HEK293 (cell line): ENCODE measurements around the gene BIRC6.

Source experiments
- CTCF ChIA-PET: fragments of 350-600 bp; formaldehyde crosslinking; extraction: SDS; loops from one replicate; lab custom pipeline; 2021; ENCODE audit warnings: antibody characterized with exemption; lab: Yijun Ruan, JAX
- POLR2A ChIA-PET: fragments of 300-600 bp; formaldehyde crosslinking; extraction: SDS; loops from one replicate; lab custom pipeline; 2020; ENCODE audit warnings: antibody characterized with exemption, inconsistent platforms; lab: Yijun Ruan, JAX
- H3K27ac ChIP-seq: fragments of 200-500 bp; sonication (Bioruptor generic); 2 replicates; pipeline ENCODE4 v1.5.1; 2014; ENCODE audit warnings: low read depth, low read length, control low read depth, inconsistent platforms; ENCODE audit errors: extremely low read depth
- H3K36me3 ChIP-seq, 2 experiments: fragments of 200-500 bp in 1 of 2; sonication (Bioruptor generic) in 1 of 2; 1 replicate in 1 of 2; 2 replicates in 1 of 2; pipeline ENCODE4 v1.5.1; 2014 to 2017; ENCODE audit warnings: inconsistent platforms in 2 of 2, low read length in 2 of 2; ENCODE audit not compliant: control insufficient read depth in 2 of 2, insufficient read depth in 1 of 2
- H3K4me1 ChIP-seq: fragments of 200-500 bp; sonication (Bioruptor generic); 2 replicates; pipeline ENCODE4 v1.5.1; 2014; ENCODE audit warnings: mild to moderate bottlenecking, low read length, inconsistent platforms; ENCODE audit not compliant: control insufficient read depth, insufficient read depth
- H3K4me3 ChIP-seq: 2 replicates; pipeline ENCODE4 v1.5.1; 2011; ENCODE audit warnings: low read depth, mild to moderate bottlenecking, control low read depth, low read length, moderate library complexity
- H3K9me3 ChIP-seq: fragments of 200-500 bp; sonication (Bioruptor generic); 2 replicates; pipeline ENCODE4 v1.5.1; 2014; ENCODE audit warnings: low read depth, low read length, inconsistent platforms; ENCODE audit not compliant: control insufficient read depth, insufficient read depth
- ATF2 ChIP-seq: fragments of 450-650 bp; formaldehyde crosslinking; IDR thresholded peaks from 2 replicates; pipeline ENCODE4 v1.5.1; 2016; ENCODE audit warnings: missing biosample characterization, missing genetic modification characterization, low read depth
- PBX3 ChIP-seq: sonication (generic); formaldehyde crosslinking; IDR thresholded peaks from 2 replicates; pipeline ENCODE4 v1.8.1; 2022; ENCODE audit warnings: mild to moderate bottlenecking, moderate library complexity, missing genetic modification reagents
- PRDM4 ChIP-seq: fragments of 450-650 bp; formaldehyde crosslinking; IDR thresholded peaks from 2 replicates; pipeline ENCODE4 v1.5.1; 2017; ENCODE audit warnings: missing biosample characterization, missing genetic modification characterization
- SP2 ChIP-seq: fragments of 450-650 bp; formaldehyde crosslinking; IDR thresholded peaks from 2 replicates; pipeline ENCODE4 v1.5.1; 2016; ENCODE audit warnings: missing biosample characterization, missing genetic modification characterization
- TSHZ1 ChIP-seq: fragments of 450-650 bp; formaldehyde crosslinking; IDR thresholded peaks from 2 replicates; pipeline ENCODE4 v1.5.1; 2016; ENCODE audit warnings: missing biosample characterization, missing genetic modification characterization, borderline replicate concordance
- WT1 ChIP-seq: fragments of 450-650 bp; formaldehyde crosslinking; IDR thresholded peaks from 2 replicates; pipeline ENCODE4 v1.5.1; 2016; ENCODE audit warnings: missing biosample characterization, missing genetic modification characterization
- YY1 ChIP-seq: fragments of 450-650 bp; formaldehyde crosslinking; IDR thresholded peaks from 2 replicates; pipeline ENCODE4 v1.5.1; 2018; ENCODE audit warnings: missing biosample characterization, missing genetic modification characterization
- ZFP37 ChIP-seq: fragments of 450-650 bp; formaldehyde crosslinking; IDR thresholded peaks from 2 replicates; pipeline ENCODE4 v1.5.1; 2016; ENCODE audit warnings: missing biosample characterization, missing genetic modification characterization
- ZNF155 ChIP-seq: fragments of 450-650 bp; formaldehyde crosslinking; IDR thresholded peaks from 2 replicates; pipeline ENCODE4 v1.5.1; 2016; ENCODE audit warnings: missing biosample characterization, missing genetic modification characterization
- ZNF214 ChIP-seq: fragments of 450-650 bp; formaldehyde crosslinking; IDR thresholded peaks from 2 replicates; pipeline ENCODE4 v1.5.1; 2017; ENCODE audit warnings: missing biosample characterization, mild to moderate bottlenecking, missing genetic modification characterization, borderline replicate concordance
- ZNF248 ChIP-seq: fragments of 450-650 bp; formaldehyde crosslinking; IDR thresholded peaks from 2 replicates; pipeline ENCODE4 v1.5.1; 2017; ENCODE audit warnings: missing biosample characterization, missing genetic modification characterization
- ZNF266 ChIP-seq: fragments of 450-650 bp; formaldehyde crosslinking; IDR thresholded peaks from 2 replicates; pipeline ENCODE4 v1.5.1; 2016; ENCODE audit warnings: missing biosample characterization, missing genetic modification characterization, low read depth
- ZNF292 ChIP-seq: fragments of 450-650 bp; formaldehyde crosslinking; IDR thresholded peaks from 2 replicates; pipeline ENCODE4 v1.5.1; 2016; ENCODE audit warnings: low read depth, missing biosample characterization, missing genetic modification characterization, borderline replicate concordance
- ZNF404 ChIP-seq: fragments of 450-650 bp; formaldehyde crosslinking; IDR thresholded peaks from 2 replicates; pipeline ENCODE4 v1.5.1; 2017; ENCODE audit warnings: missing biosample characterization, missing genetic modification characterization
- ZNF48 ChIP-seq: fragments of 450-650 bp; formaldehyde crosslinking; IDR thresholded peaks from 2 replicates; pipeline ENCODE4 v1.5.1; 2016; ENCODE audit warnings: missing biosample characterization, missing genetic modification characterization
- ZNF529 ChIP-seq: fragments of 450-650 bp; formaldehyde crosslinking; IDR thresholded peaks from 2 replicates; pipeline ENCODE4 v1.5.1; 2017; ENCODE audit warnings: missing genetic modification characterization, missing biosample characterization; ENCODE audit not compliant: insufficient replicate concordance
- ZNF544 ChIP-seq: fragments of 450-650 bp; formaldehyde crosslinking; IDR thresholded peaks from 2 replicates; pipeline ENCODE4 v1.5.0; 2017; ENCODE audit warnings: missing biosample characterization, missing genetic modification characterization
- ZNF580 ChIP-seq: fragments of 450-650 bp; formaldehyde crosslinking; IDR thresholded peaks from 2 replicates; pipeline ENCODE4 v1.5.1; 2016; ENCODE audit warnings: missing biosample characterization, missing genetic modification characterization
- ZNF776 ChIP-seq: fragments of 450-650 bp; formaldehyde crosslinking; IDR thresholded peaks from 2 replicates; pipeline ENCODE4 v1.5.0; 2017; ENCODE audit warnings: missing biosample characterization, missing genetic modification characterization, borderline replicate concordance
- ZSCAN5A ChIP-seq: fragments of 450-650 bp; formaldehyde crosslinking; IDR thresholded peaks from 2 replicates; pipeline ENCODE4 v1.5.1; 2016; ENCODE audit warnings: missing biosample characterization, missing genetic modification characterization

The BIRC6 gene

GRCh38 chr2:32617599-32618189 lies 260.9 kb downstream of the BIRC6 start:
- Histone ChIP-seq H3K27ac (no peak overlapping the region), H3K36me3 (peaks cover 25 to 62% of the 10 kb centered on the region in 2 experiments), H3K4me3 (no peak overlapping the region), H3K4me1 (no peaks in the 10 kb centered on the region), H3K9me3 (no peaks in the 10 kb centered on the region)
- POLR2A ChIA-PET: no interaction called here
- TF ChIP-seq ATF2 (tag by site-specific recombination) (no peak), TSHZ1 (tag by site-specific recombination) (no peak), ZNF580 (tag by site-specific recombination) (no peak), ZNF155 (tag by site-specific recombination) (no peak), SP2 (tag by site-specific recombination) (no peak), ZNF544 (tag by site-specific recombination) (no peak), ZNF248 (no peak), PBX3 (CRISPR knock-in tag) (no peak), ZNF529 (tag by site-specific recombination) (no peak), PRDM4 (tag by site-specific recombination) (no peak), ZNF404 (no peak), ZFP37 (tag by site-specific recombination) (no peak), ZNF266 (tag by site-specific recombination) (no peak)
- CTCF ChIA-PET: interaction anchor here (0.6 kb wide), 1 partner anchor 57 kb away, joined by 4 read pairs; no protein-coding TSS in a partner anchor

- H3K9me3 ChIP-seq: no peaks in the 10 kb centered on the region
- no peak overlapping the region for H3K4me3 ChIP-seq
- 0 out of 2 replicates have a peak, but pooled peaks cover 3% of the 10 kb centered on the region for H3K4me1 ChIP-seq
- ChIA-PET POLR2A (no interaction called here), CTCF (interaction anchor here (0.6 kb wide), 1 partner anchor 821 kb away, joined by 4 read pairs; no protein-coding TSS in a partner anchor)
- H3K36me3 ChIP-seq: peaks cover 7 to 32% of the 10 kb centered on the region in 2 experiments
- no peak overlapping the region for H3K27ac ChIP-seq
- TF ChIP-seq ZNF48 (tag by site-specific recombination) (no peak), ZNF292 (tag by site-specific recombination) (no peak), ZNF580 (tag by site-specific recombination) (no peak), WT1 (no peak), ZNF776 (tag by site-specific recombination) (no peak), ZSCAN5A (tag by site-specific recombination) (no peak), ZNF214 (tag by site-specific recombination) (no peak), YY1 (tag by site-specific recombination) (no peak)
Observed at GRCh38 chr2:32622570-32623310, 265.9 kb downstream of the BIRC6 start.
